Stomach (tissue), 9 donors: ENCODE results near the gene PTPRE. TPM values are rescaled to one million over a fixed set of nuclear protein-coding genes. Genes with fewer than 3 reads are reported as not detected.
A peak's percentile ranks its signal among the peaks of the same experiment; 100 is the strongest.

ENCODE experiments used
- DNase-seq, 2 donors: peaks; one replicate each; pipeline versions ENCODE4 v3.0.0 to v3.0.0-alpha.2; 2013 to 2019
- H3K27ac ChIP-seq, 5 donors: fragments of 200-600 bp in 4 of 5; sonication (generic) in 4 of 5; one replicate each; pipeline ENCODE4 v1.5.1; 2013 to 2019; ENCODE audit warnings: mild to moderate bottlenecking in 1 of 5, moderate library complexity in 1 of 5
- H3K27me3 ChIP-seq, 3 donors: fragments of 200-600 bp; sonication (generic); one replicate each; pipeline ENCODE4 v1.5.1; 2017 to 2019; ENCODE audit warnings: mixed run types in 1 of 3
- H3K36me3 ChIP-seq, 4 donors: fragments of 200-600 bp; sonication (generic); 1 replicate in 3 of 4; 2 replicates in 1 of 4; pipeline ENCODE4 v1.5.1; 2016 to 2019
- H3K4me1 ChIP-seq, 4 donors: fragments of 200-600 bp; sonication (generic); one replicate each; pipeline ENCODE4 v1.5.1; 2016 to 2019
- H3K4me3 ChIP-seq, 4 donors: fragments of 200-600 bp; sonication (generic) in 3 of 4; one replicate each; pipeline ENCODE4 v1.5.1; 2016 to 2019; ENCODE audit warnings: mild to moderate bottlenecking in 1 of 4
- H3K9me3 ChIP-seq, 4 donors: fragments of 200-600 bp; sonication (generic); one replicate each; pipeline ENCODE4 v1.5.1; 2016 to 2019
- CTCF ChIP-seq, 7 experiments: fragments of 450-650 bp in 4 of 7; fragments of 200-600 bp in 3 of 7; sonication (generic) in 3 of 7; IDR thresholded peaks; one replicate each; pipeline ENCODE4 v1.5.1; 2016 to 2019; ENCODE audit warnings: antibody characterized with exemption in 7 of 7, control low read depth in 2 of 7, mild to moderate bottlenecking in 1 of 7
- EP300 ChIP-seq: sonication (generic); formaldehyde crosslinking; IDR thresholded peaks from one replicate; pipeline ENCODE4 v1.6.1; 2017; ENCODE audit warnings: antibody characterized with exemption
- POLR2A ChIP-seq, 4 donors: fragments of 450-650 bp; IDR thresholded peaks; one replicate each; pipeline ENCODE4 v1.6.1; 2016; ENCODE audit warnings: antibody characterized with exemption in 4 of 4, control low read depth in 2 of 4, mild to moderate bottlenecking in 1 of 4, moderate library complexity in 1 of 4
- POLR2AphosphoS5 ChIP-seq, 3 donors: sonication (generic); formaldehyde crosslinking; IDR thresholded peaks; one replicate each; pipeline ENCODE4 v1.6.1; 2016; ENCODE audit warnings: antibody characterized with exemption in 3 of 3
- WGBS, 5 donors: extraction: QIAGEN DNeasy Blood & Tissue Kit in 3 of 5; methylation state at CpG; one replicate each; pipeline versions ENCODE4 v1.1.5 to v1.1.7; 2013 to 2018; 5-methylcytosine and 5-hydroxymethylcytosine counted together
- intact Hi-C: fragments of 100-400 bp; cut with DNase I; formaldehyde crosslinking; loops from one replicate; pipeline ENCODE4 v1.15.1; 2023; ENCODE audit warnings: low total_unique reads
- polyA plus RNA-seq, 3 donors: library from polyadenylated mRNA; stranded (reverse); fragments of 200-250 nt; gene quantifications; one replicate each; pipeline ENCODE4 v1.2.3, GENCODE V29; 2013
- total RNA-seq, 5 donors: library from RNA; depleted of rRNA; stranded (reverse); fragments of >200 nt; gene quantifications; one replicate each; pipeline versions ENCODE4 v1.1.0 to v1.2.3, GENCODE V29; 2014 to 2016
- donor health status: healthy with polysubstance abuse.
- donor health status: Bipolar disorder and iron deficiency.
- donor health status: healthy.

The PTPRE gene
- total and polyA plus RNA-seq, 8 donors = 4.0 to 26.4 (median 8.9) TPM

GRCh38 chr10:127908106-127908958 lies 1.4 kb downstream of the PTPRE start:
- peak overlapping the region; percentile 68 to 83 (median 75) for H3K4me3 ChIP-seq
- H3K4me1 ChIP-seq = peaks cover 15 to 47% (median 33%) of the 10 kb centered on the region in 4 donors
- H3K27me3 ChIP-seq = peaks cover 0 to 19% (median 0%) of the 10 kb centered on the region in 3 donors
- TF ChIP-seq POLR2AphosphoS5 (IDR thresholded peaks at IDR 0.05) (peak in 1 of 3 donors; percentile 74), EP300 (no peak), POLR2A (IDR thresholded peaks at IDR 0.05) (no peak), CTCF (IDR thresholded peaks at IDR 0.05) (no peak)
- DNase-seq = no peak
- intact Hi-C loops = loop anchor here (5.0 kb wide), 1 partner anchor 99 kb away; no protein-coding TSS in a partner anchor
- no peaks in the 10 kb centered on the region for H3K9me3 ChIP-seq
- 49 to 61% (median 52%) methylated on average over 13 of the region's 13 CpGs for WGBS, 5 donors
- H3K27ac ChIP-seq = peak overlapping the region; percentile 12 to 89 (median 80)
- no peaks in the 10 kb centered on the region for H3K36me3 ChIP-seq

DNA sequence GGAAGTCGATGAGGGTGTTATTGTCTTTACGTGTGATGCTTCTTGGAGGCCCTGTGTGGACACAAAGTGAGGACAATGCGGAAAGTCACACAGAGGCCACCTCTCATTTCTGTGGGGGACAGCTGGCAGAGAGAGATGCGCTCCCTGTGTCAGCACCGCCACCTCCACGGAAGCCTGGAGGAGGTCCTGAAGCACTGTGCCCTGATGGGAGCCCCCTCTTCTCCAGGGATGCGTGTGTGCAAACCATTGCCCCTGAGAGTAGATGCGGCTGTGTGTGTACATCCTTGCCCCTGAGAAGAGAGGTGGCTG lies 2.0 kb downstream of the PTPRE start:
- Histone ChIP-seq H3K4me3 (no peak overlapping the region), H3K4me1 (peaks cover 15 to 47% (median 33%) of the 10 kb centered on the region in 4 donors), H3K27ac (peak overlapping the region in 3 of 5 donors; percentile 20 to 89 (median 80)), H3K9me3 (no peaks in the 10 kb centered on the region), H3K36me3 (no peaks in the 10 kb centered on the region), H3K27me3 (peaks cover 0 to 19% (median 0%) of the 10 kb centered on the region in 3 donors)
- TF ChIP-seq EP300 (no peak), POLR2A (IDR thresholded peaks at IDR 0.05) (no peak), POLR2AphosphoS5 (IDR thresholded peaks at IDR 0.05) (no peak), CTCF (IDR thresholded peaks at IDR 0.05) (no peak)
- no peak for DNase-seq
- WGBS, 5 donors = 80 to 91% (median 86%) methylated on average over 8 of the region's 8 CpGs
- intact Hi-C loops = loop anchor here (5.0 kb wide), 1 partner anchor 98 kb away; no protein-coding TSS in a partner anchor

- Histone ChIP-seq H3K9me3 (no peaks in the 10 kb centered on the region), H3K27me3 (peaks cover 0 to 19% (median 0%) of the 10 kb centered on the region in 3 donors), H3K4me3 (no peak overlapping the region), H3K27ac (peak overlapping the region in 2 of 5 donors; percentile 35 to 89), H3K4me1 (peaks cover 15 to 47% (median 33%) of the 10 kb centered on the region in 4 donors), H3K36me3 (no peaks in the 10 kb centered on the region)
- no peak for DNase-seq
- 80 to 89% (median 85%) methylated on average over 7 of the region's 7 CpGs for WGBS, 5 donors
- intact Hi-C loops = loop anchor here (5.0 kb wide), 1 partner anchor 97 kb away; no protein-coding TSS in a partner anchor
- TF ChIP-seq POLR2A (IDR thresholded peaks at IDR 0.05) = no peak
- no peak for TF ChIP-seq POLR2AphosphoS5 (IDR thresholded peaks at IDR 0.05)
Observed at GRCh38 chr10:127909716-127910463, 3.0 kb downstream of the PTPRE start.

DNA sequence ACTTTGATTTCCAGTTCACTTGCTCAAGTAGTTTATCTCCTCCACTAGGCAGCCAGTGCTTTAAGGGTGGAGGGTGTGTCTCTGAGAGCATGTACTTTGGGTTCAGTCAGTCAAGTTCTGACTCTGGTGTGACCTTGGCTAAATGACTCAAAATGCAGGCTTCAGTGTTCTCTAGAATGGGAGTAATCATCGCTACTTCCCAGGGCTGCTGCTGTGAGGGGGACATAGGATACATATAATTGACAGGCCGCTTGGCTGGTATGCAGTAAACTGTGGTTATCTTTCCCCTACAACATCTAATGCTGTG lies 3.5 kb downstream of the PTPRE start:
- H3K27ac ChIP-seq = peak overlapping the region in 1 of 5 donors; percentile 35
- TF ChIP-seq POLR2A (IDR thresholded peaks at IDR 0.05) = no peak
- no peak for TF ChIP-seq CTCF (IDR thresholded peaks at IDR 0.05)
- TF ChIP-seq EP300 = no peak
- TF ChIP-seq POLR2AphosphoS5 (IDR thresholded peaks at IDR 0.05) = no peak
- 56 to 95% (median 84%) methylated on average over 2 of the region's 2 CpGs for WGBS, 5 donors

More for the DNA sequence above, 3.5 kb downstream of the PTPRE start:
- no peaks in the 10 kb centered on the region for H3K9me3 ChIP-seq
- no peaks in the 10 kb centered on the region for H3K36me3 ChIP-seq
- DNase-seq = no peak
- H3K4me1 ChIP-seq = peaks cover 15 to 47% (median 33%) of the 10 kb centered on the region in 4 donors
- intact Hi-C loops = no loop called here
- H3K4me3 ChIP-seq = no peak overlapping the region
- peaks cover 0 to 19% (median 0%) of the 10 kb centered on the region in 3 donors for H3K27me3 ChIP-seq
